ENCODE results near the gene MT1E.

Gene MT1E

GRCh38 chr16:56628486-56629350, 3.1 kb downstream of the MT1E start:
- no peak for DNase-seq

GRCh38 chr16:56629531-56629930, 4.0 kb downstream of the MT1E start:
- no peak for DNase-seq

GRCh38 chr16:56630134-56630533, 4.6 kb downstream of the MT1E start:
- no peak for DNase-seq

GRCh38 chr16:56631197-56631596, 5.6 kb downstream of the MT1E start:
- DNase-seq = no peak

- DNase-seq = no peak
Measured at GRCh38 chr16:56631832-56632155, 6.2 kb downstream of the MT1E start.

GRCh38 chr16:56632156-56632847, 6.7 kb downstream of the MT1E start, which contains the start of gene MT1M:
Gene MT1M, plus strand, starts transcription at chr16:56632659. Its CDS starts 73 bp downstream, at chr16:56632732.
- DNase-seq = no peak

GRCh38 chr16:56632848-56633365, 7.3 kb downstream of the MT1E start:
- no peak for DNase-seq

- no peak for DNase-seq
Measured at GRCh38 chr16:56633535-56633934, 8.0 kb downstream of the MT1E start.

GRCh38 chr16:56634715-56635440, 9.3 kb downstream of the MT1E start:
- DNase-seq = no peak

GRCh38 chr16:56635441-56635967, 9.9 kb downstream of the MT1E start:
- DNase-seq = no peak

GRCh38 chr16:56636616-56637413, 11.2 kb downstream of the MT1E start:
- no peak for DNase-seq

GRCh38 chr16:56637814-56638750, 12.5 kb downstream of the MT1E start, which contains the start of gene MT1A:
Gene MT1A, plus strand, starts transcription at chr16:56638666. Its CDS starts 73 bp downstream, at chr16:56638739.
- no peak for DNase-seq

- no peak for DNase-seq
Measured at GRCh38 chr16:56639045-56639444, 13.5 kb downstream of the MT1E start.

GRCh38 chr16:56640076-56640475, 14.5 kb downstream of the MT1E start:
- no peak for DNase-seq

GRCh38 chr16:56641166-56641565, 15.6 kb downstream of the MT1E start:
- no peak for DNase-seq

- DNase-seq = no peak
Measured at GRCh38 chr16:56643080-56643778, 17.6 kb downstream of the MT1E start.

GRCh38 chr16:56643833-56644232, 18.3 kb downstream of the MT1E start:
- DNase-seq = no peak

- no peak for DNase-seq
Measured at GRCh38 chr16:56645311-56645710, 19.7 kb downstream of the MT1E start.

- DNase-seq = no peak
Measured at GRCh38 chr16:56645838-56646237, 20.3 kb downstream of the MT1E start.
